ENCODE measurements around the gene RNF123. TPM values are rescaled to one million over a fixed set of nuclear protein-coding genes. Genes with fewer than 3 reads are reported as not detected.
A peak's percentile ranks its signal among the peaks of the same experiment; 100 is the strongest.

The RNF123 gene
- total RNA-seq, 1 donor from 2014 or later, result 40.1 TPM

GRCh38 chr3:49723296-49723627 lies 33.9 kb downstream of the RNF123 start:
- peak overlapping the region; percentile 99 for H3K27ac Mint-ChIP-seq (ENCODE audit: unreplicated experiment)
- H3K4me1 Mint-ChIP-seq (ENCODE audit: low read depth), result peaks cover 49% of the 10 kb centered on the region
- no peaks in the 10 kb centered on the region for H3K9me3 Mint-ChIP-seq (ENCODE audit: low read depth)
- DNase-seq (ENCODE audit: low spot score), result peak; percentile 95
- H3K4me3 Mint-ChIP-seq (ENCODE audit: unreplicated experiment), result peak overlapping the region; percentile 90
- no peak for TF ChIP-seq CTCF (IDR thresholded peaks at IDR 0.05)
- H3K36me3 Mint-ChIP-seq (ENCODE audit: low read depth), result peaks cover 6% of the 10 kb centered on the region
- H3K27me3 Mint-ChIP-seq (ENCODE audit: low read depth), result no peaks in the 10 kb centered on the region

GRCh38 chr3:49723628-49724551 lies 34.5 kb downstream of the RNF123 start, which contains the start of gene GMPPB:
Gene GMPPB, minus strand, starts transcription at chr3:49723951. Its CDS starts 225 bp downstream, at chr3:49723726.
- Mint-ChIP-seq H3K4me1 (ENCODE audit: low read depth) (peaks cover 44% of the 10 kb centered on the region), H3K27me3 (ENCODE audit: low read depth) (no peaks in the 10 kb centered on the region), H3K27ac (ENCODE audit: unreplicated experiment) (peak within 1 kb of the TSS; percentile 99), H3K9me3 (ENCODE audit: low read depth) (no peaks in the 10 kb centered on the region), H3K36me3 (ENCODE audit: low read depth) (peaks cover 6% of the 10 kb centered on the region), H3K4me3 (ENCODE audit: unreplicated experiment) (peak within 1 kb of the TSS; percentile 90)
- DNase-seq (ENCODE audit: low spot score), result peak; percentile 99
- TF ChIP-seq CTCF (IDR thresholded peaks at IDR 0.05), result peak; percentile 9

- H3K4me1 Mint-ChIP-seq (ENCODE audit: low read depth), result peaks cover 37% of the 10 kb centered on the region
These were observed 35.2 kb downstream of the RNF123 start for GRCh38 chr3:49724586-49724985.

GRCh38 chr3:49725906-49726681 lies 36.7 kb downstream of the RNF123 start:
- Mint-ChIP-seq H3K36me3 (ENCODE audit: low read depth) (peaks cover 6% of the 10 kb centered on the region), H3K4me3 (ENCODE audit: unreplicated experiment) (no peak overlapping the region), H3K27ac (ENCODE audit: unreplicated experiment) (peak overlapping the region; percentile 19), H3K4me1 (ENCODE audit: low read depth) (peaks cover 25% of the 10 kb centered on the region), H3K9me3 (ENCODE audit: low read depth) (no peaks in the 10 kb centered on the region), H3K27me3 (ENCODE audit: low read depth) (no peaks in the 10 kb centered on the region)
- no peak for TF ChIP-seq CTCF (IDR thresholded peaks at IDR 0.05)
- no peak for DNase-seq (ENCODE audit: low spot score)

More at GRCh38 chr3:49724586-49724985, 35.2 kb downstream of the RNF123 start:
- H3K27ac Mint-ChIP-seq (ENCODE audit: unreplicated experiment), result peak overlapping the region; percentile 99
- no peaks in the 10 kb centered on the region for H3K9me3 Mint-ChIP-seq (ENCODE audit: low read depth)
- peaks cover 6% of the 10 kb centered on the region for H3K36me3 Mint-ChIP-seq (ENCODE audit: low read depth)
- DNase-seq (ENCODE audit: low spot score), result no peak
- no peaks in the 10 kb centered on the region for H3K27me3 Mint-ChIP-seq (ENCODE audit: low read depth)
- TF ChIP-seq CTCF (IDR thresholded peaks at IDR 0.05), result no peak
- H3K4me3 Mint-ChIP-seq (ENCODE audit: unreplicated experiment), result peak overlapping the region; percentile 90

Measured in chondrocyte (in vitro differentiated cells).